Mesendoderm (in vitro differentiated cells): ENCODE results near the gene ZNF613. TPM values are rescaled to one million over a fixed set of nuclear protein-coding genes. Genes with fewer than 3 reads are reported as not detected.

Experiments
- DNase-seq: peaks from one replicate; pipeline ENCODE4 v3.0.0; 2013
- H2AK5ac ChIP-seq: 2 replicates; pipeline ENCODE4 v1.6.1; 2013; ENCODE audit warnings: low read length, inconsistent platforms
- H2BK120ac ChIP-seq: 2 replicates; pipeline ENCODE4 v1.6.1; 2013; ENCODE audit warnings: low read depth, mild to moderate bottlenecking, low read length, moderate library complexity, mixed read lengths
- H2BK15ac ChIP-seq: replicated peaks from 2 replicates; pipeline ENCODE4 v1.6.1; 2013; ENCODE audit warnings: low read depth, mild to moderate bottlenecking, moderate library complexity
- H2BK5ac ChIP-seq: 2 replicates; pipeline ENCODE4 v1.6.1; 2013; ENCODE audit warnings: low read length, inconsistent platforms
- H3K18ac ChIP-seq: 2 replicates; pipeline ENCODE4 v1.6.1; 2013; ENCODE audit warnings: mild to moderate bottlenecking, low read length, mixed read lengths
- H3K23ac ChIP-seq: one replicate; pipeline ENCODE4 v1.6.1; 2013; ENCODE audit warnings: low read length
- H3K27ac ChIP-seq: 2 replicates; pipeline ENCODE4 v1.5.1; 2013; ENCODE audit warnings: low read depth, mild to moderate bottlenecking, inconsistent platforms, low read length, moderate library complexity
- H3K27me3 ChIP-seq: 2 replicates; pipeline ENCODE4 v1.6.1; 2013; ENCODE audit warnings: low read length, control low read depth, mild to moderate bottlenecking, inconsistent platforms; ENCODE audit not compliant: insufficient read depth, poor library complexity
- H3K36me3 ChIP-seq: 2 replicates; pipeline ENCODE4 v1.6.1; 2013; ENCODE audit warnings: low read length, inconsistent platforms; ENCODE audit not compliant: control insufficient read depth, insufficient read depth
- H3K4ac ChIP-seq: one replicate; pipeline ENCODE4 v1.6.1; 2013; ENCODE audit warnings: low read depth, mild to moderate bottlenecking, low read length, moderate library complexity
- H3K4me1 ChIP-seq: 2 replicates; pipeline ENCODE4 v1.6.1; 2013; ENCODE audit warnings: low read depth, low read length, inconsistent platforms; ENCODE audit not compliant: control insufficient read depth
- H3K4me2 ChIP-seq: 2 replicates; pipeline ENCODE4 v1.6.1; 2013; ENCODE audit warnings: low read length
- H3K4me3 ChIP-seq: 2 replicates; pipeline ENCODE4 v1.5.1; 2013; ENCODE audit warnings: mild to moderate bottlenecking, low read length
- H3K56ac ChIP-seq: one replicate; pipeline ENCODE4 v1.6.1; 2013; ENCODE audit warnings: low read length
- H3K79me1 ChIP-seq: 2 replicates; pipeline ENCODE4 v1.6.1; 2013; ENCODE audit warnings: low read length, inconsistent platforms
- H3K79me2 ChIP-seq: 2 replicates; pipeline ENCODE4 v1.6.1; 2013; ENCODE audit warnings: mild to moderate bottlenecking, low read length; ENCODE audit not compliant: control insufficient read depth, insufficient read depth
- H3K9ac ChIP-seq: 2 replicates; pipeline ENCODE4 v1.6.1; 2013; ENCODE audit warnings: low read length, inconsistent platforms
- H4K5ac ChIP-seq: one replicate; pipeline ENCODE4 v1.6.1; 2013; ENCODE audit warnings: low read length
- H4K8ac ChIP-seq: one replicate; pipeline ENCODE4 v1.6.1; 2013; ENCODE audit warnings: low read depth, mild to moderate bottlenecking, control low read depth, low read length, moderate library complexity
- WGBS: extraction: QIAGEN DNeasy Blood & Tissue Kit; methylation state at CpG from one replicate; pipeline ENCODE4 v1.1.7; 2013; ENCODE audit warnings: low lambda C conversion rate, missing lambda C conversion rate; ENCODE audit not compliant: insufficient coverage; ENCODE audit errors: extremely low coverage; 5-methylcytosine and 5-hydroxymethylcytosine counted together
- polyA plus RNA-seq, 2 experiments: library from polyadenylated mRNA; stranded (reverse); fragments of 200-250 nt; gene quantifications; one replicate each; pipeline ENCODE4 v1.2.3, GENCODE V29; 2013

ZNF613 gene
- 8.3 TPM for polyA plus RNA-seq (2013, experiment 1 of 2)
- 8.0 TPM for polyA plus RNA-seq (2013, experiment 2 of 2)

GRCh38 chr19:51926784-51927741 is at the start of gene ZNF613:
Gene ZNF613, plus strand, starts transcription at chr19:51927472. Its CDS starts 8,749 bp downstream, at chr19:51936221.
- Histone ChIP-seq H3K56ac (peak within 1 kb of the TSS; percentile 96), H4K5ac (peak within 1 kb of the TSS; percentile 90)

GRCh38 chr19:51882518-51882917 is 44.8 kb upstream of the ZNF613 start:
- Histone ChIP-seq H4K8ac (no peak overlapping the region), H3K36me3 (peaks cover 5% of the 10 kb centered on the region), H3K27ac (no peak overlapping the region), H3K27me3 (no peaks in the 10 kb centered on the region), H3K4me3 (no peak overlapping the region), H3K4ac (no peak overlapping the region), H3K18ac (no peak overlapping the region), H3K9ac (no peak overlapping the region), H3K79me1 (no peaks in the 10 kb centered on the region), H2AK5ac (no peak overlapping the region), H3K4me2 (no peak overlapping the region), H2BK120ac (no peak overlapping the region), H3K23ac (no peak overlapping the region), H2BK15ac (no peak overlapping the region), H3K4me1 (no peaks in the 10 kb centered on the region), H3K56ac (no peak overlapping the region), H3K79me2 (no peaks in the 10 kb centered on the region), H4K5ac (no peak overlapping the region), H2BK5ac (no peak overlapping the region)
- no CpG with 5 or more reads among the region's 3 CpGs for WGBS
- DNase-seq, result no peak

More at GRCh38 chr19:51926784-51927741, at the start of gene ZNF613:
- H3K23ac ChIP-seq, result no peak within 1 kb of the TSS
- peak within 1 kb of the TSS; percentile 49 for H3K27ac ChIP-seq
- H3K79me2 ChIP-seq, result peaks cover 11% of the 10 kb centered on the region
- H3K79me1 ChIP-seq, result peaks cover 3% of the 10 kb centered on the region
- H2AK5ac ChIP-seq, result no peak within 1 kb of the TSS
- H2BK5ac ChIP-seq, result peak within 1 kb of the TSS; percentile 94
- H3K4me3 ChIP-seq, result peak within 1 kb of the TSS; percentile 75
- H3K4ac ChIP-seq, result peak within 1 kb of the TSS; percentile 85
- H3K9ac ChIP-seq, result peak within 1 kb of the TSS; percentile 81
- H3K4me1 ChIP-seq, result peaks cover 2% of the 10 kb centered on the region
- no peaks in the 10 kb centered on the region for H3K36me3 ChIP-seq
- peak; percentile 98 for DNase-seq
- no peak within 1 kb of the TSS for H2BK15ac ChIP-seq
- peak within 1 kb of the TSS; percentile 75 for H2BK120ac ChIP-seq
- no peak within 1 kb of the TSS for H4K8ac ChIP-seq
- peak within 1 kb of the TSS; percentile 83 for H3K18ac ChIP-seq
- H3K4me2 ChIP-seq, result peak within 1 kb of the TSS; percentile 51
- no CpG with 5 or more reads among the region's 52 CpGs for WGBS
- H3K27me3 ChIP-seq, result no peaks in the 10 kb centered on the region

GRCh38 chr19:51884713-51885112 is 42.6 kb upstream of the ZNF613 start:
- H3K4ac ChIP-seq, result no peak overlapping the region
- WGBS, result no CpG with 5 or more reads among the region's 2 CpGs
- no peaks in the 10 kb centered on the region for H3K79me1 ChIP-seq
- peaks cover 3% of the 10 kb centered on the region for H3K36me3 ChIP-seq
- no peak overlapping the region for H2BK120ac ChIP-seq
- H3K4me1 ChIP-seq, result no peaks in the 10 kb centered on the region
- no peak overlapping the region for H3K27ac ChIP-seq
- H3K23ac ChIP-seq, result no peak overlapping the region
- no peak overlapping the region for H3K4me2 ChIP-seq
- H3K56ac ChIP-seq, result no peak overlapping the region
- no peak overlapping the region for H2AK5ac ChIP-seq
- no peak overlapping the region for H3K9ac ChIP-seq
- H3K4me3 ChIP-seq, result no peak overlapping the region
- no peak overlapping the region for H4K8ac ChIP-seq
- no peak overlapping the region for H3K18ac ChIP-seq
- no peaks in the 10 kb centered on the region for H3K79me2 ChIP-seq
- no peak overlapping the region for H4K5ac ChIP-seq
- no peaks in the 10 kb centered on the region for H3K27me3 ChIP-seq
- H2BK5ac ChIP-seq, result no peak overlapping the region
- DNase-seq, result no peak
- H2BK15ac ChIP-seq, result no peak overlapping the region

GRCh38 chr19:51887522-51888498 is 39.5 kb upstream of the ZNF613 start, which contains the start of gene ZNF577:
Gene ZNF577, minus strand, starts transcription at chr19:51887951. Its CDS starts 7,569 bp downstream, at chr19:51880382.
- H3K27me3 ChIP-seq, result no peaks in the 10 kb centered on the region
- no peak within 1 kb of the TSS for H2BK5ac ChIP-seq
- H3K4me1 ChIP-seq, result no peaks in the 10 kb centered on the region
- H3K18ac ChIP-seq, result no peak within 1 kb of the TSS
- H3K4me2 ChIP-seq, result peak within 1 kb of the TSS; percentile 38
- H4K8ac ChIP-seq, result no peak within 1 kb of the TSS
- peaks cover 20% of the 10 kb centered on the region for H3K36me3 ChIP-seq
- H3K56ac ChIP-seq, result peak within 1 kb of the TSS; percentile 86
- H3K4me3 ChIP-seq, result peak within 1 kb of the TSS; percentile 69
- no peak within 1 kb of the TSS for H4K5ac ChIP-seq
- no peak within 1 kb of the TSS for H2AK5ac ChIP-seq
- no CpG with 5 or more reads among the region's 56 CpGs for WGBS
- no peak within 1 kb of the TSS for H2BK120ac ChIP-seq
- peak within 1 kb of the TSS; percentile 73 for H3K9ac ChIP-seq
- H2BK15ac ChIP-seq, result no peak within 1 kb of the TSS
- no peaks in the 10 kb centered on the region for H3K79me2 ChIP-seq
- H3K79me1 ChIP-seq, result no peaks in the 10 kb centered on the region
- H3K23ac ChIP-seq, result no peak within 1 kb of the TSS
- H3K4ac ChIP-seq, result peak within 1 kb of the TSS; percentile 60
- peak; percentile 98 for DNase-seq
- H3K27ac ChIP-seq, result peak within 1 kb of the TSS; percentile 28

- no peak overlapping the region for H4K5ac ChIP-seq
- H3K79me2 ChIP-seq, result no peaks in the 10 kb centered on the region
- H3K18ac ChIP-seq, result no peak overlapping the region
- H3K9ac ChIP-seq, result no peak overlapping the region
- no peak overlapping the region for H3K4ac ChIP-seq
- no peaks in the 10 kb centered on the region for H3K4me1 ChIP-seq
- no peaks in the 10 kb centered on the region for H3K27me3 ChIP-seq
- H3K36me3 ChIP-seq, result peaks cover 26% of the 10 kb centered on the region
- H3K4me3 ChIP-seq, result no peak overlapping the region
- no peak overlapping the region for H2AK5ac ChIP-seq
- no peak overlapping the region for H3K4me2 ChIP-seq
- no peak overlapping the region for H3K27ac ChIP-seq
- peaks cover 2% of the 10 kb centered on the region for H3K79me1 ChIP-seq
- no peak overlapping the region for H3K56ac ChIP-seq
- no peak overlapping the region for H2BK120ac ChIP-seq
- DNase-seq, result no peak
- H3K23ac ChIP-seq, result no peak overlapping the region
- H2BK15ac ChIP-seq, result no peak overlapping the region
- no peak overlapping the region for H2BK5ac ChIP-seq
- H4K8ac ChIP-seq, result no peak overlapping the region
These were observed 37.3 kb upstream of the ZNF613 start for GRCh38 chr19:51889934-51890333.
